MM.1S (cell line): ENCODE results near the gene FBP2.

Source experiments
- CTCF ChIP-seq: fragments of 300-600 bp; sonication (generic); IDR thresholded peaks from 2 replicates; pipeline ENCODE4 v1.5.1; 2016; ENCODE audit warnings: antibody characterized with exemption, low read length, mixed read lengths
- EZH2 ChIP-seq: fragments of 300-600 bp; sonication (generic); optimal IDR thresholded peaks from 2 replicates; pipeline ENCODE3; 2017; ENCODE audit warnings: low read depth, mild to moderate bottlenecking, antibody characterized with exemption, low read length, mixed read lengths

GRCh38 chr9:94533601-94534000, 60.0 kb downstream of the FBP2 start:
- TF ChIP-seq CTCF (no peak), EZH2 (no peak)
